Activated CD8-positive, alpha-beta memory T cell treated with anti-CD3 and anti-CD28 coated beads, Interleukin-2, amount 10 ng/mL, durations not matched to agents 7 days and 5 days (primary cell): ENCODE measurements around the gene CCNG1. TPM values are rescaled to one million over a fixed set of nuclear protein-coding genes. Genes with fewer than 3 reads are reported as not detected.
A peak's percentile ranks its signal among the peaks of the same experiment; 100 is the strongest.
"Not testable (repeated sequence)": the region's sequence is repeated elsewhere in the genome, so short reads cannot be mapped to it uniquely, and the experiment has no call there.

Experiments
- ATAC-seq: fragments of 150-1000 bp; cut with Tn5 transposase; one replicate; pipeline ENCODE4 v1.10.0; 2021; ENCODE audit warnings: moderate library complexity
- CTCF ChIA-PET: fragments of 350-600 bp; sonication (Branson Sonifier 250); formaldehyde crosslinking; loops from one replicate; lab custom pipeline; 2021; ENCODE audit warnings: antibody characterized with exemption; lab: Charles Lee
- DNase-seq: peaks from one replicate; pipeline ENCODE4 v3.0.0-alpha.2; 2020
- H3K27ac Mint-ChIP-seq: one replicate; pipeline ENCODE4 v1.8.0; 2021; ENCODE audit warnings: mild to moderate bottlenecking, mixed read lengths
- H3K27me3 Mint-ChIP-seq: one replicate; pipeline ENCODE4 v1.8.0; 2021; ENCODE audit warnings: mixed read lengths
- H3K36me3 Mint-ChIP-seq: one replicate; pipeline ENCODE4 v1.8.0; 2021; ENCODE audit warnings: mild to moderate bottlenecking, mixed read lengths
- H3K4me1 Mint-ChIP-seq: one replicate; pipeline ENCODE4 v1.8.0; 2021; ENCODE audit warnings: mixed read lengths
- H3K4me3 Mint-ChIP-seq: one replicate; pipeline ENCODE4 v1.8.0; 2021; ENCODE audit warnings: mild to moderate bottlenecking, moderate library complexity, mixed read lengths
- H3K9me3 Mint-ChIP-seq: one replicate; pipeline ENCODE4 v1.8.0; 2022; ENCODE audit warnings: low read depth, mixed read lengths
- total RNA-seq, 2 experiments: library from RNA; stranded (reverse); gene quantifications; one replicate each; pipeline ENCODE4 v1.2.3, GENCODE V29; 2021

The CCNG1 gene
- total RNA-seq, 2 experiments from 2014 or later = 122 to 144 TPM

GRCh38 chr5:163448491-163448890 lies 11.1 kb downstream of the CCNG1 start:
- Mint-ChIP-seq H3K9me3 (no peaks in the 10 kb centered on the region), H3K4me3 (no peak overlapping the region), H3K4me1 (peaks cover 9% of the 10 kb centered on the region), H3K27me3 (no peaks in the 10 kb centered on the region), H3K27ac (peak overlapping the region; percentile 40), H3K36me3 (peaks cover 61% of the 10 kb centered on the region)
- ATAC-seq = no peak
- CTCF ChIA-PET = interaction anchor here (1.0 to 2.2 kb wide), 2 partner anchors 10 to 40 kb away, joined by 4 read pairs; no protein-coding TSS in a partner anchor
- DNase-seq = no peak

DNA sequence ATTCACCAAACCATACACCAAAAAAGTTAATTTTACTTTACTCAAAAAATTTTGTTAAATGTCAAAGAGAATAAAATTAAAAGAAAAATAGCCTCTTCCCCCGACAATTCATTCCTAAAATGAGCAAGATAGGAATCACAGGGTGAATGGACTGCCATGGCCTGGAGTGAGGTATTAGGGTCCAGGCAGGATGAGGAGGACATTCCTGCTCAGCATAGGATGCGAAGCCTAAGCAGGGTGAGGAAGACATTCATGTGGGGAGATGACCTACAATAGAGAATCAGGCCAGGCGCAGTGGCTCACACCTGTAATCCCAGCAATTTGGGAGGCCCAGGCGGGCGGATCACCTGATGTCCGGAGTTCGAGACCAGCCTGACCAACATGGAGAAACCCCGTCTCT lies 14.1 kb downstream of the CCNG1 start:
- no peaks in the 10 kb centered on the region for H3K27me3 Mint-ChIP-seq
- H3K4me1 Mint-ChIP-seq = peaks cover 17% of the 10 kb centered on the region
- CTCF ChIA-PET = interaction anchor here (1.2 kb wide), 1 partner anchor 10 kb away, joined by 4 read pairs; the partner anchor contains the start of gene HMMR
- peaks cover 61% of the 10 kb centered on the region for H3K36me3 Mint-ChIP-seq
- no peaks in the 10 kb centered on the region for H3K9me3 Mint-ChIP-seq
- no peak overlapping the region for H3K27ac Mint-ChIP-seq
- no peak overlapping the region for H3K4me3 Mint-ChIP-seq
- no peak for ATAC-seq
- DNase-seq = no peak

- Mint-ChIP-seq H3K27ac (no peak overlapping the region), H3K27me3 (no peaks in the 10 kb centered on the region), H3K4me3 (no peak overlapping the region), H3K36me3 (peaks cover 50% of the 10 kb centered on the region), H3K9me3 (no peaks in the 10 kb centered on the region), H3K4me1 (peaks cover 28% of the 10 kb centered on the region)
- ATAC-seq (no peak), DNase-seq (no peak)
- CTCF ChIA-PET = interaction anchor here (0.9 to 2.6 kb wide), 2 partner anchors 11 to 14 kb away, joined by 3 to 9 read pairs; no protein-coding TSS in a partner anchor
Measured at GRCh38 chr5:163453705-163454104, 16.3 kb downstream of the CCNG1 start.

DNA sequence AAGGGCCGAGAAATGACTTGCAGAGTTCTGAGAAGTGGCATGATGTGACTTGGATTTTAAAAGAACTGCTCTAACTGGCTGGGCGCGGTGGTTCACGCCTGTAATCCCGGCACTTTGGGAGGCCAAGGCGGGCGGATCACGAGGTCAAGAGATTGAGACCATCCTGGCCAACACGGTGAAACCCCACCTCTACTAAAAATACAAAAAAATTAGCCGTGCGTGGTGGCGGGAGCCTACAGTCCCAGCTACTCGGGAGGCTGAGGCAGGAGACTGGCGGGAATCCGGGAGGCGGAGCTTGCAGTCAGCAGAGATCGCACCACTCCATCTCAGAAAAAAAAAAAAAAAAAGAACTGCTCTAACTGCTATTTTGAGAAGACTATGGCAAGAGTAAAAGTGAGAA lies 18.0 kb downstream of the CCNG1 start:
- peak overlapping the region; percentile 46 for H3K27ac Mint-ChIP-seq
- not testable (repeated sequence) for ATAC-seq, DNase-seq

DNA sequence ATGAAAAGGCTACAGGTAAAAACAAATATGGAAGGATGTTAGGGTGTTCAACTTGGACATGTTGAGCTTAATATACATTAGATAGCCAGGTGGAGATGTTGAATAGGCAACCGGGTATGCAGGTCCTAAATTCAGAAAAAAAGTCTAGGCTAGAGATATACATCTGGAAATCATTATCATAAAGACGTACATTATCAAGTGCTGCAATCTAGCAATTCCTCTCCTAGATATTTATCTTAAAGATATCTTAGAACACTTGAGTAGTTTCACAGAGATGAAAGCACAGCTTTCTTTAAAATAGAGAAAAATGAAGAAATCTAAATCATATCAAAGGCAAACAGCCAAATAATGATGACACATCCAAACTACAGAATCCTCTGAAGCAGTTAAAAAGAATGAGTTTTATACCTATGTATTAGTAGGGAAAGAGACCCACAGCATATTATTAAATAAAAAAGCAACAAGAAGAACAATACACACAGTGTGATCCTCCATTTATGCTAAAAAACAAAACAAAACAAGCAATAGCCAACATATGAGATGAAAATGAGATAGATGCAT lies 18.7 kb downstream of the CCNG1 start:
- DNase-seq (no peak), ATAC-seq (no peak)
- Mint-ChIP-seq H3K27me3 (peaks cover 3% of the 10 kb centered on the region), H3K36me3 (peaks cover 34% of the 10 kb centered on the region), H3K4me3 (no peak overlapping the region), H3K27ac (peak overlapping the region; percentile 18), H3K9me3 (no peaks in the 10 kb centered on the region), H3K4me1 (peaks cover 29% of the 10 kb centered on the region)
- CTCF ChIA-PET = interaction anchor here (0.8 to 2.6 kb wide), 4 partner anchors 16 to 49 kb away, joined by 3 to 9 read pairs (median 3); partner anchors contain the start of genes CCNG1 and MAT2B

More for the DNA sequence above, 18.0 kb downstream of the CCNG1 start:
- H3K9me3 Mint-ChIP-seq, H3K27me3 Mint-ChIP-seq, H3K4me3 Mint-ChIP-seq: not testable (repeated sequence)
- Mint-ChIP-seq H3K4me1 (peaks cover 29% of the 10 kb centered on the region), H3K36me3 (peaks cover 41% of the 10 kb centered on the region)
- CTCF ChIA-PET = interaction anchor here (2.6 kb wide), 1 partner anchor 15 kb away, joined by 9 read pairs; no protein-coding TSS in a partner anchor

GRCh38 chr5:163456840-163457239 lies 19.4 kb downstream of the CCNG1 start:
- H3K27ac Mint-ChIP-seq = no peak overlapping the region
- DNase-seq = no peak
- H3K4me1 Mint-ChIP-seq = peaks cover 32% of the 10 kb centered on the region
- H3K36me3 Mint-ChIP-seq = peaks cover 34% of the 10 kb centered on the region
- H3K27me3 Mint-ChIP-seq = peaks cover 3% of the 10 kb centered on the region
- H3K9me3 Mint-ChIP-seq = no peaks in the 10 kb centered on the region
- H3K4me3 Mint-ChIP-seq = no peak overlapping the region
- CTCF ChIA-PET = interaction anchor here (1.2 kb wide), 2 partner anchors 19 to 48 kb away, joined by 3 read pairs; partner anchors contain the start of gene CCNG1
- no peak for ATAC-seq

DNA sequence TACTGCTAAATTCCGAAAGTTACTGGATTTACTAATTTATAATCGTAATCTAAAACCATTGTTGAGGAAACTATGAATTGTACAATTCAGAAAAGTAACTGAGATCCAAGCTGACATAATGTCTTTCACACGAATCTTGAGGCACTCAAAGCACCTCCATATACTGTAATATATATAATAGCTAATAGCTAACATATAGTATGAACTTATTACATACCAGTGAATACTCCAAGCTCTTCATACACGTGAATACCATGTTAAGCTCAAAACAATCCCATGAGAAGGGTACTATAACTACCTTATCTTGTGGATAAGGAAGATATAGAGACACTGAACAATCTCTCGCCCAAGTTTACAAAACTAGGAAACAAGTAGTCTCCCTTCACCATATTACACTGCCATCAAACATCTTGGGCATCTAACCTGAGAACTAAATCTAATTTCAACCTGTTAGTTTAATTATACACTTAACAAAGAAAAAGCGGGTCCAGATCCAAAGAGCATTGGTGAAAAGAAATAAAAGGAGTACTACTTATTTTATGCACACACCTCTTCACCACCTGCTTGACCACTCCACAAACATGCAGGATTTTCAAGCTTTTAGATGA lies 21.5 kb downstream of the CCNG1 start:
- no peaks in the 10 kb centered on the region for H3K9me3 Mint-ChIP-seq

DNA sequence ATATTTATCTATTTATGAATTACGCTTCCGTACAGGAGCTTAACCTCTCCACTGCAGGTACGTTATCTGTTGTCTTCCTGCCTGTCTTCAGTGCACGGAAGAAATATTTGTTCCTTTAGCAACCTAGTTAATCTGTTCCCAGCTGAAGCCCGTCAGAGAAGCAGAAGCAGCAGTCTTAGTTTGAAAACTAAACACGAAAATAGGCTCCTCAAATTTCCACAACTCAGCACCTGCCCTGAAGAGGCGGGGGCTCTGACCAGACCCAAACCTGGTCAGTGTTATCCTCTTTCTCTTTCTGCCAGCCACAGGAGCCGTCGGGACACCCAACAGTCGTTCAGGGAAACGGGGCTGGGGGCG lies 22.0 kb downstream of the CCNG1 start:
- peaks cover 43% of the 10 kb centered on the region for H3K4me1 Mint-ChIP-seq

More for the DNA sequence above, 21.5 kb downstream of the CCNG1 start:
- H3K4me3 Mint-ChIP-seq = peak overlapping the region; percentile 98
- DNase-seq (no peak), ATAC-seq (no peak)
- H3K27me3 Mint-ChIP-seq = peaks cover 3% of the 10 kb centered on the region
- H3K27ac Mint-ChIP-seq = peak overlapping the region; percentile 100
- CTCF ChIA-PET = interaction anchor here (0.6 to 4.4 kb wide), 9 partner anchors 10 to 58 kb away, joined by 3 to 27 read pairs (median 6); partner anchors contain the start of genes CCNG1 and MAT2B
- H3K36me3 Mint-ChIP-seq = peaks cover 30% of the 10 kb centered on the region
- peaks cover 39% of the 10 kb centered on the region for H3K4me1 Mint-ChIP-seq

GRCh38 chr5:163459819-163460561 lies 22.6 kb downstream of the CCNG1 start, which contains the start of gene NUDCD2:
TSS of gene NUDCD2 (minus strand) at chr5:163460102. CDS start at chr5:163460050, 52 bp downstream.
- Mint-ChIP-seq H3K4me1 (peaks cover 45% of the 10 kb centered on the region), H3K9me3 (no peaks in the 10 kb centered on the region), H3K4me3 (peak within 1 kb of the TSS; percentile 98), H3K27me3 (peaks cover 3% of the 10 kb centered on the region), H3K27ac (peak within 1 kb of the TSS; percentile 100), H3K36me3 (peaks cover 36% of the 10 kb centered on the region)
- ATAC-seq = peak; percentile 86
- CTCF ChIA-PET = interaction anchor here (0.9 to 4.4 kb wide), 11 partner anchors 9 to 51 kb away, joined by 3 to 27 read pairs (median 4); partner anchors contain the start of genes CCNG1 and MAT2B
- DNase-seq = peak; percentile 97

More for the DNA sequence above, 22.0 kb downstream of the CCNG1 start:
- CTCF ChIA-PET = interaction anchor here (0.6 to 4.4 kb wide), 10 partner anchors 17 to 59 kb away, joined by 3 to 27 read pairs (median 5); partner anchors contain the start of genes CCNG1 and MAT2B
- Mint-ChIP-seq H3K27me3 (peaks cover 3% of the 10 kb centered on the region), H3K36me3 (peaks cover 36% of the 10 kb centered on the region), H3K4me3 (peak overlapping the region; percentile 98), H3K27ac (peak overlapping the region; percentile 100), H3K9me3 (no peaks in the 10 kb centered on the region)
- DNase-seq (no peak), ATAC-seq (no peak)

DNA sequence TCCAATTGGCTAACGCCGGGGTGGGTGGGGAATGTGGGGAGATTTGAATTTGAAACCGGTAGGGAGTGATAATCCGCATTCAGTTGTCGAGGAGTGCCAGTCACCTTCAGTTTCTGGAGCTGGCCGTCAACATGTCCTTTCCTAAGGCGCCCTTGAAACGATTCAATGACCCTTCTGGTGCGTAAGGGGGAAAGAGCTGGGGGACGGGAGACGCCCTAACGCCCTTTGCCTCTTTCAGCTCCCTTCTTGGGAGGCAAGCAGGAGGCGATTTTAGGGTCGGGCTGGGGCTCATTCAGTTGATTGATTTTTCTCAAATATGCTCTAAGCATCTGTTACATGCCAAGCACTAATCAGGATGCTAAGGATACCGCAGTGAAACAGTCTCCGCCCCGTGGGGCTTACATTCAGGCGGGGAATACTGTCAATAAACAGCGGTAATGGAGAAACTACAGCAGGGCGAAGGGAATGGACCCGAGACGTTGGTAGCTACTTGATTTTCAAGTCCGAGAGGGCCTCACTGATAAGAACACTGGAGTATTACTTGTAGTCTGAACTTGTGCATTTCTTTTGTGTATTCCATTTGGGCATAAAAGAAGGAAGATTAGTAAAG lies 23.3 kb downstream of the CCNG1 start, which contains the start of gene HMMR:
Gene HMMR (plus strand): TSS at position 71 of the 610 bp plus-strand sequence. CDS start 61 bp downstream, at position 132.
- Mint-ChIP-seq H3K4me3 (peak within 1 kb of the TSS; percentile 98), H3K9me3 (no peaks in the 10 kb centered on the region), H3K27ac (peak within 1 kb of the TSS; percentile 100), H3K27me3 (peaks cover 3% of the 10 kb centered on the region), H3K4me1 (peaks cover 42% of the 10 kb centered on the region), H3K36me3 (peaks cover 32% of the 10 kb centered on the region)
- DNase-seq (no peak), ATAC-seq (no peak)
- CTCF ChIA-PET = interaction anchor here (0.9 to 4.4 kb wide), 8 partner anchors 10 to 52 kb away, joined by 3 to 27 read pairs (median 4); partner anchors contain the start of genes CCNG1 and MAT2B

DNA sequence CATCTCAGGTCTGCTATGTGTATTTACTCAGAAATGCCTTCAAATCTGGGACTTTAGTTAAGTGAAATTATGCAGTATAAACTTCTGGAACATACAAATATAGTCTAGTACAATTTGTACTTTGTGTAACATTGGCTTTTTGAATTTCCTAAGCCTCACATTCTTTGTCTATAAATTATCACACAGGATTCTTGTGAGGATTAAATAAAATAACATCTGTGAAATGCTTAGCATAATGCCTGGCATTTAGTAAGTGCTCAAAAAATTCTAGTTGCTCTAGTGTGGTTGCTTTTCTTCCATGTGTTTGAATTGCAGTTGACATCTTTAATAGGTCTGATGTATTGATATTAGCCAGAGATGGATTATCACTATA lies 25.7 kb downstream of the CCNG1 start:
- peaks cover 30% of the 10 kb centered on the region for H3K36me3 Mint-ChIP-seq
- peaks cover 3% of the 10 kb centered on the region for H3K27me3 Mint-ChIP-seq
- peak overlapping the region; percentile 100 for H3K27ac Mint-ChIP-seq
- peak overlapping the region; percentile 15 for H3K4me3 Mint-ChIP-seq
- ATAC-seq (no peak), DNase-seq (no peak)
- no peaks in the 10 kb centered on the region for H3K9me3 Mint-ChIP-seq
- peaks cover 27% of the 10 kb centered on the region for H3K4me1 Mint-ChIP-seq
- CTCF ChIA-PET = interaction anchor here (0.8 to 1.0 kb wide), 2 partner anchors 8 to 15 kb away, joined by 3 to 4 read pairs; no protein-coding TSS in a partner anchor

- H3K4me3 Mint-ChIP-seq = no peak overlapping the region
- ATAC-seq = no peak
- H3K36me3 Mint-ChIP-seq = peaks cover 51% of the 10 kb centered on the region
- H3K27ac Mint-ChIP-seq = peak overlapping the region; percentile 40
- H3K9me3 Mint-ChIP-seq = no peaks in the 10 kb centered on the region
- no peaks in the 10 kb centered on the region for H3K27me3 Mint-ChIP-seq
- no peak for DNase-seq
- CTCF ChIA-PET = no interaction called here
- peaks cover 18% of the 10 kb centered on the region for H3K4me1 Mint-ChIP-seq
Measured at GRCh38 chr5:163467682-163468081, 30.3 kb downstream of the CCNG1 start.
